Measurements from ENCODE around the gene ABCA3. TPM values are rescaled to one million over a fixed set of nuclear protein-coding genes. Genes with fewer than 3 reads are reported as not detected.

ABCA3 gene
- total RNA-seq, 4 donors from 2014 or later: 3.4 to 8.6 (median 3.7) TPM

GRCh38 chr16:2244926-2245795 is 95.4 kb downstream of the ABCA3 start:
- in situ Hi-C loops (cut with MboI; ENCODE audit: low pct_ligation_motif_present in 1 of 4, low pct_unique_long_range_greater_than_20kb in 1 of 4, low sequenced_read_pairs in 3 of 4) (no loop called here), intact Hi-C loops (cut with DNase I; ENCODE audit: low total_unique reads) (no loop called here)
- 94% methylated on average over 5 to 30 of the region's 30 CpGs for WGBS, 2 donors (ENCODE audit: low coverage in 1 of 2)
- H3K27me3 ChIP-seq: no peaks in the 10 kb centered on the region
- peaks cover under 1 to 5% (median 2%) of the 10 kb centered on the region in 4 donors for H3K4me1 ChIP-seq
- H3K27ac ChIP-seq: no peak overlapping the region
- no peak for TF ChIP-seq POLR2AphosphoS5 (IDR thresholded peaks at IDR 0.05)
- TF ChIP-seq POLR2A (IDR thresholded peaks at IDR 0.05): no peak
- no peak for TF ChIP-seq EP300 (IDR thresholded peaks at IDR 0.05; ENCODE audit: low read depth)
- TF ChIP-seq CTCF (IDR thresholded peaks at IDR 0.05): no peak
- no peaks in the 10 kb centered on the region for H3K9me3 ChIP-seq
- peaks cover 0 to 34% (median 16%) of the 10 kb centered on the region in 4 donors for H3K36me3 ChIP-seq
- H3K4me3 ChIP-seq: no peak overlapping the region
- DNase-seq: no peak

- Histone ChIP-seq H3K27me3 (no peaks in the 10 kb centered on the region), H3K27ac (no peak overlapping the region), H3K4me1 (no peaks in the 10 kb centered on the region), H3K36me3 (peaks cover 0 to 34% (median 16%) of the 10 kb centered on the region in 4 donors), H3K9me3 (no peaks in the 10 kb centered on the region), H3K4me3 (no peak overlapping the region)
- DNase-seq: no peak
- TF ChIP-seq POLR2A (IDR thresholded peaks at IDR 0.05) (no peak), EP300 (IDR thresholded peaks at IDR 0.05; ENCODE audit: low read depth) (no peak), CTCF (IDR thresholded peaks at IDR 0.05) (no peak), POLR2AphosphoS5 (IDR thresholded peaks at IDR 0.05) (no peak)
- in situ Hi-C loops (cut with MboI; ENCODE audit: low pct_ligation_motif_present in 1 of 4, low pct_unique_long_range_greater_than_20kb in 1 of 4, low sequenced_read_pairs in 3 of 4) (no loop called here), intact Hi-C loops (cut with DNase I; ENCODE audit: low total_unique reads) (no loop called here)
- 88% methylated on average over 17 of the region's 17 CpGs; no CpG with 5 or more reads in 1 of the 2 donors for WGBS, 2 donors (ENCODE audit: low coverage in 1 of 2)
Measured at GRCh38 chr16:2244301-2244700, 96.2 kb downstream of the ABCA3 start.

- no peak overlapping the region for H3K27ac ChIP-seq
- no peak overlapping the region for H3K4me3 ChIP-seq
- in situ Hi-C loops (cut with MboI; ENCODE audit: low pct_ligation_motif_present in 1 of 4, low pct_unique_long_range_greater_than_20kb in 1 of 4, low sequenced_read_pairs in 3 of 4) (no loop called here), intact Hi-C loops (cut with DNase I; ENCODE audit: low total_unique reads) (no loop called here)
- H3K9me3 ChIP-seq: no peaks in the 10 kb centered on the region
- DNase-seq: no peak
- no peaks in the 10 kb centered on the region for H3K27me3 ChIP-seq
- 94 to 100% methylated on average over 2 to 11 of the region's 11 CpGs for WGBS, 2 donors (ENCODE audit: low coverage in 1 of 2)
- peaks cover 0 to 1% (median 0%) of the 10 kb centered on the region in 4 donors for H3K4me1 ChIP-seq
- TF ChIP-seq EP300 (IDR thresholded peaks at IDR 0.05; ENCODE audit: low read depth) (no peak), CTCF (IDR thresholded peaks at IDR 0.05) (no peak), POLR2AphosphoS5 (IDR thresholded peaks at IDR 0.05) (no peak), POLR2A (IDR thresholded peaks at IDR 0.05) (no peak)
- peaks cover 0 to 34% (median 16%) of the 10 kb centered on the region in 4 donors for H3K36me3 ChIP-seq
Measured at GRCh38 chr16:2243781-2244180, 96.7 kb downstream of the ABCA3 start.

- no peak for DNase-seq
- Histone ChIP-seq H3K36me3 (peaks cover 0 to 34% (median 16%) of the 10 kb centered on the region in 4 donors), H3K4me1 (peaks cover 0 to 8% (median 2%) of the 10 kb centered on the region in 4 donors), H3K4me3 (no peak overlapping the region), H3K27ac (no peak overlapping the region), H3K9me3 (no peaks in the 10 kb centered on the region), H3K27me3 (peaks cover 6% of the 10 kb centered on the region)
- in situ Hi-C loops (cut with MboI; ENCODE audit: low pct_ligation_motif_present in 1 of 4, low pct_unique_long_range_greater_than_20kb in 1 of 4, low sequenced_read_pairs in 3 of 4) (no loop called here), intact Hi-C loops (cut with DNase I; ENCODE audit: low total_unique reads) (no loop called here)
- 90% methylated on average over 15 of the region's 19 CpGs; no CpG with 5 or more reads in 1 of the 2 donors for WGBS, 2 donors (ENCODE audit: low coverage in 1 of 2)
- no peak for TF ChIP-seq CTCF (IDR thresholded peaks at IDR 0.05)
- no peak for TF ChIP-seq EP300 (IDR thresholded peaks at IDR 0.05; ENCODE audit: low read depth)
- TF ChIP-seq POLR2A (IDR thresholded peaks at IDR 0.05): no peak
- TF ChIP-seq POLR2AphosphoS5 (IDR thresholded peaks at IDR 0.05): no peak
Measured at GRCh38 chr16:2243031-2243528, 97.4 kb downstream of the ABCA3 start.
